Measurements from ENCODE around the gene RAB40B. TPM values are rescaled to one million over a fixed set of nuclear protein-coding genes. Genes with fewer than 3 reads are reported as not detected.

RAB40B gene
- total and polyA plus RNA-seq, 12 donors: 4.1 to 33.3 (median 14.0) TPM

GRCh38 chr17:82681547-82681946, 17.0 kb downstream of the RAB40B start:
- Histone ChIP-seq H3K27ac (no peak overlapping the region), H3K9me3 (replicated peaks in 1 of 3) (no peaks in the 10 kb centered on the region), H3K4me1 (replicated peaks in 1 of 2) (no peaks in the 10 kb centered on the region), H3K27me3 (no peaks in the 10 kb centered on the region), H3K4me3 (no peak overlapping the region), H3K36me3 (replicated peaks in 1 of 2) (no peaks in the 10 kb centered on the region)
- 94 to 96% (median 95%) methylated on average over 3 of the region's 3 CpGs for WGBS, 4 donors
- DNase-seq: no peak
- intact Hi-C loops (cut with DNase I): no loop called here
- TF ChIP-seq CTCF (IDR thresholded peaks at IDR 0.05) (no peak), POLR2A (IDR thresholded peaks at IDR 0.05) (no peak)

- no peak for TF ChIP-seq POLR2A (IDR thresholded peaks at IDR 0.05)
- no peak for TF ChIP-seq CTCF (IDR thresholded peaks at IDR 0.05)
- intact Hi-C loops (cut with DNase I): no loop called here
- Histone ChIP-seq H3K4me3 (no peak overlapping the region), H3K4me1 (replicated peaks in 1 of 2) (no peaks in the 10 kb centered on the region), H3K9me3 (replicated peaks in 1 of 3) (no peaks in the 10 kb centered on the region), H3K27ac (no peak overlapping the region), H3K27me3 (no peaks in the 10 kb centered on the region), H3K36me3 (replicated peaks in 1 of 2) (no peaks in the 10 kb centered on the region)
- DNase-seq: no peak
- WGBS, 4 donors: 88 to 91% (median 90%) methylated on average over 4 to 28 of the region's 28 CpGs
Measured at GRCh38 chr17:82679586-82680465, 18.7 kb downstream of the RAB40B start.

- Histone ChIP-seq H3K27ac (no peak overlapping the region), H3K36me3 (replicated peaks in 1 of 2) (no peaks in the 10 kb centered on the region), H3K9me3 (replicated peaks in 1 of 3) (no peaks in the 10 kb centered on the region), H3K4me1 (replicated peaks in 1 of 2) (no peaks in the 10 kb centered on the region), H3K27me3 (no peaks in the 10 kb centered on the region), H3K4me3 (no peak overlapping the region)
- DNase-seq: no peak
- 90 to 97% (median 91%) methylated on average over 14 of the region's 14 CpGs for WGBS, 4 donors
- intact Hi-C loops (cut with DNase I): no loop called here
- TF ChIP-seq CTCF (IDR thresholded peaks at IDR 0.05): no peak
- TF ChIP-seq POLR2A (IDR thresholded peaks at IDR 0.05): no peak
Measured at GRCh38 chr17:82678265-82678891, 20.1 kb downstream of the RAB40B start.

- intact Hi-C loops (cut with DNase I): no loop called here
- DNase-seq: no peak
- Histone ChIP-seq H3K36me3 (replicated peaks in 1 of 2) (no peaks in the 10 kb centered on the region), H3K27ac (no peak overlapping the region), H3K4me1 (replicated peaks in 1 of 2) (no peaks in the 10 kb centered on the region), H3K27me3 (no peaks in the 10 kb centered on the region), H3K4me3 (no peak overlapping the region), H3K9me3 (replicated peaks in 1 of 3) (no peaks in the 10 kb centered on the region)
- TF ChIP-seq CTCF (IDR thresholded peaks at IDR 0.05) (no peak), POLR2A (IDR thresholded peaks at IDR 0.05) (no peak)
- WGBS, 4 donors: 84 to 91% (median 90%) methylated on average over 13 to 23 of the region's 23 CpGs
Measured at GRCh38 chr17:82677353-82677925, 21.1 kb downstream of the RAB40B start.
